Endothelial cell of umbilical vein (primary cell): ENCODE measurements around the gene BTN2A1. TPM values are rescaled to one million over a fixed set of nuclear protein-coding genes. Genes with fewer than 3 reads are reported as not detected.
A peak's percentile ranks its signal among the peaks of the same experiment; 100 is the strongest.

Experiments
- BruUV-seq: library from RNA; stranded (reverse); fragments of 400-500 nt; replicated peaks from 2 replicates; lab custom pipeline; 2021; lab: Mats Ljungman, UMichigan
- CTCF ChIA-PET: fragments of 300-600, 350-600 bp; sonication (Branson Sonifier 250); formaldehyde crosslinking; loops from one replicate; lab custom pipeline; 2021; ENCODE audit warnings: antibody characterized with exemption, inconsistent platforms; lab: Charles Lee
- POLR2A ChIA-PET: fragments of 300-600, 350-600 bp; sonication (Branson Sonifier 250); formaldehyde crosslinking; loops from one replicate; lab custom pipeline; 2021; ENCODE audit warnings: antibody characterized with exemption, inconsistent platforms; lab: Charles Lee
- DNase-seq: peaks from one replicate; pipeline ENCODE4 v3.0.0-alpha.2; 2011; ENCODE audit warnings: low read depth, low spot score
- FAIRE-seq: peaks from 2 replicates; lab custom pipeline; 2011; peaks lifted over from hg19 to GRCh38; lab: Jason Lieb, UNC
- H2AFZ ChIP-seq: 2 replicates; pipeline ENCODE4 v1.6.0; 2012; ENCODE audit warnings: low read depth, low read length, control low read depth, inconsistent platforms
- H3K27ac ChIP-seq: 2 replicates; pipeline ENCODE4 v1.5.1; 2011; ENCODE audit warnings: low read depth, mild to moderate bottlenecking, control low read depth, low read length, moderate library complexity; ENCODE audit not compliant: insufficient read depth
- H3K27me3 ChIP-seq, 2 experiments: 2 replicates each; pipeline versions ENCODE4 v1.6.0 to v1.6.1; 2011; ENCODE audit warnings: low read length in 2 of 2, mixed read lengths in 1 of 2; ENCODE audit not compliant: control insufficient read depth in 2 of 2, insufficient read depth in 2 of 2
- H3K36me3 ChIP-seq, 2 experiments: 2 replicates in 1 of 2; 3 replicates in 1 of 2; pipeline ENCODE4 v1.5.1; 2011; ENCODE audit warnings: low read length in 2 of 2, mild to moderate bottlenecking in 1 of 2, moderate library complexity in 1 of 2; ENCODE audit not compliant: control insufficient read depth in 2 of 2, insufficient read depth in 2 of 2; ENCODE audit errors: extremely low read depth in 1 of 2
- H3K4me1 ChIP-seq: 3 replicates; pipeline ENCODE4 v1.5.1; 2011; ENCODE audit warnings: mild to moderate bottlenecking, low read length; ENCODE audit not compliant: control insufficient read depth, insufficient read depth; ENCODE audit errors: extremely low read depth
- H3K4me2 ChIP-seq: 2 replicates; pipeline ENCODE4 v1.6.1; 2011; ENCODE audit warnings: low read length, control low read depth, mixed read lengths; ENCODE audit not compliant: insufficient read depth
- H3K4me3 ChIP-seq, 3 experiments: fragments of 200-600 bp in 1 of 3; sonication (generic), shearing (Covaris generic) in 1 of 3; replicated peaks in 1 of 3; 2 replicates each; pipeline ENCODE4 v1.5.1; 2011 to 2016; ENCODE audit warnings: control low read depth in 3 of 3, low read length in 3 of 3, mild to moderate bottlenecking in 2 of 3, inconsistent platforms in 1 of 3, low read depth in 1 of 3, moderate library complexity in 1 of 3; ENCODE audit not compliant: insufficient read depth in 1 of 3
- H3K79me2 ChIP-seq: 2 replicates; pipeline ENCODE4 v1.6.0; 2012; ENCODE audit warnings: low read length, inconsistent platforms; ENCODE audit not compliant: control insufficient read depth, insufficient read depth
- H3K9ac ChIP-seq: replicated peaks from 2 replicates; pipeline ENCODE3; 2011; ENCODE audit warnings: low read length, control low read depth; ENCODE audit not compliant: insufficient read depth; ENCODE audit errors: extremely low read depth
- H3K9me1 ChIP-seq: replicated peaks from 3 replicates; pipeline ENCODE4 v1.6.0; 2011; ENCODE audit warnings: mild to moderate bottlenecking, low read length; ENCODE audit not compliant: control insufficient read depth, insufficient read depth; ENCODE audit errors: extremely low read depth
- H3K9me3 ChIP-seq: replicated peaks from 2 replicates; pipeline ENCODE4 v1.5.1; 2012; ENCODE audit warnings: low read length, inconsistent platforms; ENCODE audit not compliant: control insufficient read depth, insufficient read depth
- H4K20me1 ChIP-seq: replicated peaks from 2 replicates; pipeline ENCODE3; 2011; ENCODE audit warnings: mild to moderate bottlenecking, low read length; ENCODE audit not compliant: control insufficient read depth, insufficient read depth; ENCODE audit errors: extremely low read depth
- EZH2 ChIP-seq: IDR thresholded peaks from 2 replicates; pipeline ENCODE4 v1.6.1; 2012; ENCODE audit warnings: borderline replicate concordance, low read depth, mild to moderate bottlenecking, moderate library complexity, low read length, inconsistent platforms; ENCODE audit not compliant: severe bottlenecking
- FOS ChIP-seq: IDR thresholded peaks from 2 replicates; pipeline ENCODE4 v1.6.1; 2011; ENCODE audit warnings: mild to moderate bottlenecking, low read length, moderate library complexity, borderline replicate concordance; ENCODE audit not compliant: insufficient read depth
- GATA2 ChIP-seq: IDR thresholded peaks from 2 replicates; pipeline ENCODE4 v1.7.0; 2011; ENCODE audit warnings: low read depth, mild to moderate bottlenecking, moderate library complexity, mixed read lengths, low read length; ENCODE audit not compliant: insufficient read length, insufficient read depth
- JUN ChIP-seq: IDR thresholded peaks from 2 replicates; pipeline ENCODE4 v1.6.1; 2011; ENCODE audit warnings: borderline replicate concordance, low read depth; ENCODE audit not compliant: insufficient read length, insufficient read depth
- MAX ChIP-seq: IDR thresholded peaks from 2 replicates; pipeline ENCODE4 v1.6.1; 2011; ENCODE audit not compliant: insufficient read depth, insufficient read length
- MYC ChIP-seq: IDR thresholded peaks from one replicate; pipeline ENCODE4 v1.6.1; 2011; ENCODE audit warnings: mild to moderate bottlenecking, low read depth, low read length
- POLR2A ChIP-seq: IDR thresholded peaks from 2 replicates; pipeline ENCODE4 v1.6.1; 2012; ENCODE audit warnings: low read depth, mild to moderate bottlenecking, control low read depth, low read length
- POLR2AphosphoS5 ChIP-seq: IDR thresholded peaks from 2 replicates; pipeline ENCODE4 v1.6.1; 2012; ENCODE audit warnings: low read depth, mild to moderate bottlenecking, control low read depth, low read length, moderate library complexity; ENCODE audit not compliant: insufficient read depth
- dilution Hi-C: fragments of 300-500 bp; cut with MboI; formaldehyde crosslinking; loops from one replicate; pipeline ENCODE4 v1.15.0; 2019; ENCODE audit warnings: low sequenced_read_pairs; ENCODE audit not compliant: extremely low pct_ligation_motif_present
- intact Hi-C: fragments of 100-400 bp; cut with micrococcal nuclease; formaldehyde crosslinking; loops from one replicate; pipeline ENCODE4 v1.10.0; 2022
- polyA plus RNA-seq, 4 experiments: library from polyadenylated mRNA; depleted of rRNA in 3 of 4; stranded (reverse) in 3 of 4; unstranded in 1 of 4; fragments of >200 nt; gene quantifications; 2 replicates each; pipeline versions ENCODE4 v1.2.1 to v1.2.3, GENCODE V29; 2011 to 2012; ENCODE audit warnings: missing spikeins in 1 of 4
- total RNA-seq: library from RNA; stranded (reverse); gene quantifications from 2 replicates; pipeline ENCODE4 v1.2.3, GENCODE V29; 2021
- TF ChIP-seq, protein P1 (sequence below), 2 donors: IDR thresholded peaks; 1 replicate in 1 of 2; 2 replicates in 1 of 2; pipeline ENCODE4 v1.5.1; 2011; ENCODE audit warnings: low read length in 2 of 2, mild to moderate bottlenecking in 2 of 2, moderate library complexity in 2 of 2, control low read depth in 1 of 2, inconsistent platforms in 1 of 2, low read depth in 1 of 2; ENCODE audit not compliant: insufficient read depth in 1 of 2; ENCODE audit errors: extremely low read depth in 1 of 2

Gene BTN2A1
- total and polyA plus RNA-seq, 2 donors (not counting 3 experiments of a cell fraction or from before 2014, with no cell fraction given) = 25.1 to 31.9 TPM

- H3K9me1 ChIP-seq = no peaks in the 10 kb centered on the region
- TSS peak; percentile 59 for BruUV-seq
- peaks cover 2% of the 10 kb centered on the region for H3K79me2 ChIP-seq
- intact Hi-C loops (loop anchor here (1.0 to 5.0 kb wide), 2 partner anchors 80 to 111 kb away; no protein-coding TSS in a partner anchor), dilution Hi-C loops (no loop called here)
- peaks cover 0 to 9% of the 10 kb centered on the region in 2 experiments for H3K36me3 ChIP-seq
- POLR2A ChIA-PET = interaction anchor here (1.5 kb wide), 1 partner anchor 80 kb away, joined by 8 read pairs; no protein-coding TSS in a partner anchor
- peak overlapping the region; percentile 41 to 75 (median 66) for H3K4me3 ChIP-seq
- no peaks in the 10 kb centered on the region for H4K20me1 ChIP-seq
- peak overlapping the region; percentile 87 for H2AFZ ChIP-seq
- peak overlapping the region; percentile 86 for H3K9ac ChIP-seq
- peak; percentile 99 for FAIRE-seq
- no peaks in the 10 kb centered on the region for H3K27me3 ChIP-seq
- peak overlapping the region; percentile 65 for H3K27ac ChIP-seq
- CTCF ChIA-PET = interaction anchor here (0.8 to 3.0 kb wide), 3 partner anchors 27 to 174 kb away, joined by 3 to 22 read pairs (median 5); no protein-coding TSS in a partner anchor
- peak; percentile 95 for DNase-seq
- TF ChIP-seq MAX = no peak
- TF ChIP-seq JUN = no peak
- TF ChIP-seq GATA2 = no peak
- no peak for TF ChIP-seq EZH2
- TF ChIP-seq, protein P1, sequence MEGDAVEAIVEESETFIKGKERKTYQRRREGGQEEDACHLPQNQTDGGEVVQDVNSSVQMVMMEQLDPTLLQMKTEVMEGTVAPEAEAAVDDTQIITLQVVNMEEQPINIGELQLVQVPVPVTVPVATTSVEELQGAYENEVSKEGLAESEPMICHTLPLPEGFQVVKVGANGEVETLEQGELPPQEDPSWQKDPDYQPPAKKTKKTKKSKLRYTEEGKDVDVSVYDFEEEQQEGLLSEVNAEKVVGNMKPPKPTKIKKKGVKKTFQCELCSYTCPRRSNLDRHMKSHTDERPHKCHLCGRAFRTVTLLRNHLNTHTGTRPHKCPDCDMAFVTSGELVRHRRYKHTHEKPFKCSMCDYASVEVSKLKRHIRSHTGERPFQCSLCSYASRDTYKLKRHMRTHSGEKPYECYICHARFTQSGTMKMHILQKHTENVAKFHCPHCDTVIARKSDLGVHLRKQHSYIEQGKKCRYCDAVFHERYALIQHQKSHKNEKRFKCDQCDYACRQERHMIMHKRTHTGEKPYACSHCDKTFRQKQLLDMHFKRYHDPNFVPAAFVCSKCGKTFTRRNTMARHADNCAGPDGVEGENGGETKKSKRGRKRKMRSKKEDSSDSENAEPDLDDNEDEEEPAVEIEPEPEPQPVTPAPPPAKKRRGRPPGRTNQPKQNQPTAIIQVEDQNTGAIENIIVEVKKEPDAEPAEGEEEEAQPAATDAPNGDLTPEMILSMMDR (IDR thresholded peaks at IDR 0.05; ENCODE audit: extremely low read depth in 1 of 2, insufficient read depth in 1 of 2, low read depth in 1 of 2, low read length in 2 of 2) = no peak
- no peak for TF ChIP-seq POLR2A
- no peak for TF ChIP-seq FOS
- no peak for TF ChIP-seq MYC
- no peak for TF ChIP-seq POLR2AphosphoS5
- H3K9me3 ChIP-seq = no peaks in the 10 kb centered on the region
- H3K4me1 ChIP-seq = peaks cover 6% of the 10 kb centered on the region
- H3K4me2 ChIP-seq = peak overlapping the region; percentile 42
Observed at GRCh38 chr6:26421259-26422144, 36.3 kb upstream of the BTN2A1 start.
